ENCODE measurements around the gene CCDC33. TPM values are rescaled to one million over a fixed set of nuclear protein-coding genes. Genes with fewer than 3 reads are reported as not detected.

Gene CCDC33
- total and polyA plus RNA-seq, 10 of the 15 experiments (the other 5 are each of a cell fraction or from before 2014, with no cell fraction given) = 0.57 to 5.8 (median 4.3) TPM

- H3K4me1 ChIP-seq (ENCODE audit: control insufficient read depth, insufficient read depth, low read length) = no peaks in the 10 kb centered on the region; the same call in 1 of the 2 replicates
- no peaks in the 10 kb centered on the region for H4K20me1 ChIP-seq (ENCODE audit: control insufficient read depth, insufficient read depth)
- CTCF ChIA-PET = interaction anchor here (0.5 to 1.2 kb wide), 2 partner anchors 16 to 368 kb away, joined by 3 read pairs; no protein-coding TSS in a partner anchor
- no peaks in the 10 kb centered on the region for H3K36me3 ChIP-seq (ENCODE audit: control insufficient read depth in 2 of 2, insufficient read depth in 2 of 2, low read length in 1 of 2)
- H3K79me2 ChIP-seq (ENCODE audit: control insufficient read depth, insufficient read depth, low read length) = no peaks in the 10 kb centered on the region
- no peak for DNase-seq (ENCODE audit: low read depth, low spot score)
- no peaks in the 10 kb centered on the region for H3K9me3 ChIP-seq (replicated peaks; ENCODE audit: control insufficient read depth, insufficient read depth, low read length)
- ATAC-seq = no peak
- SMC1A ChIA-PET (ENCODE audit: uncharacterized antibody, unreplicated experiment) = no interaction called here
- H2AFZ ChIP-seq (ENCODE audit: control insufficient read depth, low read depth, low read length) = no peak overlapping the region
- RAD21 ChIA-PET (ENCODE audit: unreplicated experiment) = no interaction called here
- in situ Hi-C loops (cut with MboI) (no loop called here), intact Hi-C loops (cut with micrococcal nuclease; ENCODE audit: unreplicated experiment) (no loop called here)
- H3K4me3 ChIP-seq = no peak overlapping the region
- no peak overlapping the region for H3K9ac ChIP-seq (ENCODE audit: control insufficient read depth, insufficient read depth, low read length)
- POLR2A ChIA-PET = no interaction called here
- FAIRE-seq = no peak
- BruUV-seq (replicated peaks) = no TSS peak
- H3K27me3 ChIP-seq (replicated peaks in 1 of 2; ENCODE audit: control insufficient read depth in 2 of 2, insufficient read depth in 2 of 2, low read length in 1 of 2) = peaks cover 2% of the 10 kb centered on the region in 2 experiments; a peak in 3 of 4 replicates
- WGBS (ENCODE audit: insufficient coverage, insufficient replicate concordance, low lambda C conversion rate, missing lambda C conversion rate) = 17% methylated on average over 8 of the region's 8 CpGs
- H3K27ac ChIP-seq (ENCODE audit: control insufficient read depth, insufficient read depth) = no peak overlapping the region
- H3K4me2 ChIP-seq (ENCODE audit: control insufficient read depth, insufficient read depth) = no peak overlapping the region
- TF ChIP-seq ATF3 (IDR thresholded peaks at IDR 0.05; ENCODE audit: borderline replicate concordance, extremely low read depth, low read depth, low read length) (no peak), RAD21 (IDR thresholded peaks at IDR 0.05; ENCODE audit: insufficient read depth, low read depth, low read length) (no peak), GABPA (IDR thresholded peaks at IDR 0.05; ENCODE audit: low read depth) (no peak), TCF7 (IDR thresholded peaks at IDR 0.05; ENCODE audit: borderline replicate concordance) (no peak), ZBTB4 (CRISPR knock-in tag; IDR thresholded peaks at IDR 0.05) (no peak), ZSCAN29 (IDR thresholded peaks at IDR 0.05) (no peak), REST (IDR thresholded peaks at IDR 0.05; ENCODE audit: low read depth, low read length) (no peak), ZBTB40 (IDR thresholded peaks at IDR 0.05; ENCODE audit: borderline replicate concordance) (no peak)
These were observed 45.3 kb downstream of the CCDC33 start for GRCh38 chr15:74281147-74282133.

Measured in GM12878 (cell line).